Liver (tissue), 2 donors: ENCODE measurements around the gene OSBPL5.

Source experiments
- CTCF ChIP-seq: fragments of 150-350 bp; IDR thresholded peaks from 2 replicates; pipeline ENCODE4 v1.5.1; 2017; ENCODE audit warnings: improper control_type of control experiment, low read depth, low read length; ENCODE audit not compliant: missing input control
- FOXA1 ChIP-seq: IDR thresholded peaks from 2 replicates; pipeline ENCODE4 v1.6.1; 2016; ENCODE audit warnings: antibody characterized with exemption
- MAX ChIP-seq: IDR thresholded peaks from 2 replicates; pipeline ENCODE4 v1.6.1; 2016; ENCODE audit warnings: antibody characterized with exemption
- YY1 ChIP-seq: IDR thresholded peaks from 2 replicates; pipeline ENCODE4 v1.6.1; 2016; ENCODE audit warnings: antibody characterized with exemption, mild to moderate bottlenecking
- TF ChIP-seq, protein P1 (sequence below): IDR thresholded peaks from 2 replicates; pipeline ENCODE4 v1.6.1; 2016; ENCODE audit warnings: antibody characterized with exemption
- TF ChIP-seq, protein P2 (sequence below): IDR thresholded peaks from 2 replicates; pipeline ENCODE4 v1.6.1; 2016; ENCODE audit warnings: antibody characterized with exemption, mild to moderate bottlenecking
- donor health status: healthy.

DNA sequence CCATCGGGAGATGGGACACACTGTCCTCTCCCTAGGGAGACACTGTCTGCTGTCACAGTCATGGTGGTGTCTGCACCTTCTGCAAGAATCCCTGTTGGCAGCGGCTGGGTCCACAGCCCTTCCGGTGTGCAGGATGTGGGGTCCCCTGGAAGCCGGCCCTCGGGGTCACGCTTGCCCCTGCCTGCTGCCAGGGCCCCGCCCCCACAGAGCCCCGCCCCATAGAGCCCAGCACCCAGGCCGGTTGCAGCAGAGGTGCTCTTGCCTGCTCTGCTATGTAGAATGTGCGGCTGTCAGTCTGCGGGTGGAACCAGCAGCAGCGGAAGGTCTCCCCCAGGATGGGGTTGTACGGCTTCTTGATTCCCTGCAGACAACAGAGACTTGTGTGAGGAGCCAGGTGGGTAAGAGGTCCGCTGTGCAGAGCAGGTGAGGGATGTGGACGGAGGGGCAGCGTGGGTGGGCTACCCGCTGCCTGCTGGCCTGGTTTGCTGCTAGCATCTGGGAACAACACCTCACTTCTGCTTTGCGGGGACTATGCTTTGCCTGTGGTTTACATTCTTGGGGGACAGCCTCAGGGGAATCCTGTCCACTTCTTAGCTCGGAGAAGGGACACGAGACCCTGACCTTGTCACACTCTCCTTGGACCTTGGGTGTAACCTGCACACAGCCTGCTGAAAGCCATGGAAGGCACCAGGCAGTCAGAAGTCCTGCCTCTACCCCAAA, 63.0 kb downstream of the OSBPL5 start:
- TF ChIP-seq CTCF: no peak
- TF ChIP-seq, protein P1, sequence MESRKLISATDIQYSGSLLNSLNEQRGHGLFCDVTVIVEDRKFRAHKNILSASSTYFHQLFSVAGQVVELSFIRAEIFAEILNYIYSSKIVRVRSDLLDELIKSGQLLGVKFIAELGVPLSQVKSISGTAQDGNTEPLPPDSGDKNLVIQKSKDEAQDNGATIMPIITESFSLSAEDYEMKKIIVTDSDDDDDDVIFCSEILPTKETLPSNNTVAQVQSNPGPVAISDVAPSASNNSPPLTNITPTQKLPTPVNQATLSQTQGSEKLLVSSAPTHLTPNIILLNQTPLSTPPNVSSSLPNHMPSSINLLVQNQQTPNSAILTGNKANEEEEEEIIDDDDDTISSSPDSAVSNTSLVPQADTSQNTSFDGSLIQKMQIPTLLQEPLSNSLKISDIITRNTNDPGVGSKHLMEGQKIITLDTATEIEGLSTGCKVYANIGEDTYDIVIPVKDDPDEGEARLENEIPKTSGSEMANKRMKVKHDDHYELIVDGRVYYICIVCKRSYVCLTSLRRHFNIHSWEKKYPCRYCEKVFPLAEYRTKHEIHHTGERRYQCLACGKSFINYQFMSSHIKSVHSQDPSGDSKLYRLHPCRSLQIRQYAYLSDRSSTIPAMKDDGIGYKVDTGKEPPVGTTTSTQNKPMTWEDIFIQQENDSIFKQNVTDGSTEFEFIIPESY: no peak
- TF ChIP-seq FOXA1: no peak
- no peak for TF ChIP-seq MAX
- TF ChIP-seq, protein P2, sequence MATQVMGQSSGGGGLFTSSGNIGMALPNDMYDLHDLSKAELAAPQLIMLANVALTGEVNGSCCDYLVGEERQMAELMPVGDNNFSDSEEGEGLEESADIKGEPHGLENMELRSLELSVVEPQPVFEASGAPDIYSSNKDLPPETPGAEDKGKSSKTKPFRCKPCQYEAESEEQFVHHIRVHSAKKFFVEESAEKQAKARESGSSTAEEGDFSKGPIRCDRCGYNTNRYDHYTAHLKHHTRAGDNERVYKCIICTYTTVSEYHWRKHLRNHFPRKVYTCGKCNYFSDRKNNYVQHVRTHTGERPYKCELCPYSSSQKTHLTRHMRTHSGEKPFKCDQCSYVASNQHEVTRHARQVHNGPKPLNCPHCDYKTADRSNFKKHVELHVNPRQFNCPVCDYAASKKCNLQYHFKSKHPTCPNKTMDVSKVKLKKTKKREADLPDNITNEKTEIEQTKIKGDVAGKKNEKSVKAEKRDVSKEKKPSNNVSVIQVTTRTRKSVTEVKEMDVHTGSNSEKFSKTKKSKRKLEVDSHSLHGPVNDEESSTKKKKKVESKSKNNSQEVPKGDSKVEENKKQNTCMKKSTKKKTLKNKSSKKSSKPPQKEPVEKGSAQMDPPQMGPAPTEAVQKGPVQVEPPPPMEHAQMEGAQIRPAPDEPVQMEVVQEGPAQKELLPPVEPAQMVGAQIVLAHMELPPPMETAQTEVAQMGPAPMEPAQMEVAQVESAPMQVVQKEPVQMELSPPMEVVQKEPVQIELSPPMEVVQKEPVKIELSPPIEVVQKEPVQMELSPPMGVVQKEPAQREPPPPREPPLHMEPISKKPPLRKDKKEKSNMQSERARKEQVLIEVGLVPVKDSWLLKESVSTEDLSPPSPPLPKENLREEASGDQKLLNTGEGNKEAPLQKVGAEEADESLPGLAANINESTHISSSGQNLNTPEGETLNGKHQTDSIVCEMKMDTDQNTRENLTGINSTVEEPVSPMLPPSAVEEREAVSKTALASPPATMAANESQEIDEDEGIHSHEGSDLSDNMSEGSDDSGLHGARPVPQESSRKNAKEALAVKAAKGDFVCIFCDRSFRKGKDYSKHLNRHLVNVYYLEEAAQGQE: no peak
- no peak for TF ChIP-seq YY1
